ENCODE measurements around the gene STK38L. TPM values are rescaled to one million over a fixed set of nuclear protein-coding genes. Genes with fewer than 3 reads are reported as not detected.

STK38L gene
- total and polyA plus RNA-seq, 2 experiments from 2014 or later: 16.8 to 19.9 TPM

DNA sequence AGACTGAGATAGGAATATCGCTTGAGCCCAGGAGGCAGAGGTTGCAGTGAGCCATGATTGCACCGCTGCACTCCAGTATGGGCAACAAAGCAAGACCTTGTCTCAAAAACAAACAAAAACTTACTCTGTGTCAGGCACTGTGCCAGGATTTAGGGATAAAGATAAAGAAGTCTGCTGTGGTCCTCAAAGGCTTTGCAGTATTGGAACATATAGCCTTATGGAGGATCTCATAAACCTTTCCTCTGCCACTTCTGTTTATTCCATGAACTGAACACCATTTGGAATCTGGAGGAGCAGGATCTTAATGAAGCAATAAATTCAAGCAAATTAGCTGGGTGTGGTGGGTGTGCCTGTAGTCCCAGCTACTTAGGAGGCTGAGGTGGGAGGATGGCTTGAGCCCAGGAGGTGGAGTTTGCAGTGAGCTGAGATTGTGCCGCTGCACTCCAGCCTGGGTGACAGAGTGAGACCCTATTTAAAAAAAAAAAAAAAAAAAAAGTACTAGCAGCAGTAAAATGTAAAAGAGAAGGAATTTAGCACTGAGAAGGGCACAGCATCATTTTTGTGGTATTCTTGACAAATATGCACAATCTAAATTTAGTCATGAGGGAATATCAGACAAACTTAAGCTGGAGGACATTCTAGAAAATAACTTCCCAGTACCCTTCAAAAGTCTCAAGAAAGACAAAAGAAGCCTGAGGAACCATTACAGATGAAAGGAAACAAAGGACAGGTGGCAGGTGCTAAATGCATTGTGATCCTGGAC is 115.7 kb downstream of the STK38L start:
- Histone ChIP-seq H3K4me3 (no peak overlapping the region), H3K9me3 (ENCODE audit: low read depth) (no peaks in the 10 kb centered on the region), H4K20me1 (ENCODE audit: insufficient read depth) (no peaks in the 10 kb centered on the region), H3K9me2 (ENCODE audit: insufficient read depth) (no peaks in the 10 kb centered on the region), H2AFZ (no peak overlapping the region), H3K36me3 (ENCODE audit: low read depth) (no peaks in the 10 kb centered on the region), H3K27me3 (replicated peaks; ENCODE audit: insufficient read depth) (no peaks in the 10 kb centered on the region), H3K4me2 (ENCODE audit: unreplicated experiment) (peak overlapping the region; percentile 24), H3K9ac (no peak overlapping the region), H3K27ac (peak overlapping the region; percentile 68), H3K79me2 (ENCODE audit: insufficient read depth) (peaks cover 38% of the 10 kb centered on the region), H3K4me1 (ENCODE audit: insufficient read depth) (peaks cover 32% of the 10 kb centered on the region), H3F3A (ENCODE audit: insufficient read depth) (peaks cover 35% of the 10 kb centered on the region)
- DNase-seq: peak; percentile 40
- WGBS, 2 experiments (ENCODE audit: low coverage in 1 of 2, low lambda C conversion rate in 2 of 2, missing lambda C conversion rate in 2 of 2): 81 to 84% methylated on average over 3 of the region's 3 CpGs
- TF ChIP-seq EZH2 (IDR thresholded peaks at IDR 0.05; ENCODE audit: insufficient read depth, poor library complexity, severe bottlenecking): no peak
- no peak for TF ChIP-seq EZH2phosphoT487 (IDR thresholded peaks at IDR 0.05; ENCODE audit: insufficient read depth, low read depth)
- in situ Hi-C loops (cut with MboI): no loop called here

DNA sequence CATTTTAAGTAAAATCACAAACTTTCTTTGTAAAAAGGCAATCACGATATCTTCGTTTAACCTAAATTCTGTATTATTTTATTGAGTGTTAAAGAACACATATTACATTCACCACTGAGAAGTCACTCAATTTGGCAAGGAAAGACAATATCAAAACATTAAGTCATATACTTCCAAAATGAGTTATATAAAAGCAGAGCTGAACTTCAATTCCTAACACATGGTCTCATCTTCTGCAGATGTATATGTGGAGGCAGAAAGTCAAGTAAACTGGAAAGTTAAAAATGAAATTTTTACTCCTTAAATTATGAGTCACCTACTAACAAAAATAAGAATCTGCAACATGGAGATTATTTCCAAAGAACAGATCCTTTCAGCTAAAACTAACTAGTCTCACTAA is 117.3 kb downstream of the STK38L start:
- peak overlapping the region; percentile 45 for H3K9ac ChIP-seq
- H3K9me3 ChIP-seq (ENCODE audit: low read depth): no peaks in the 10 kb centered on the region
- peak overlapping the region; percentile 77 for H3K4me2 ChIP-seq (ENCODE audit: unreplicated experiment)
- peaks cover 36% of the 10 kb centered on the region for H3K4me1 ChIP-seq (ENCODE audit: insufficient read depth)
- peaks cover 35% of the 10 kb centered on the region for H3F3A ChIP-seq (ENCODE audit: insufficient read depth)
- TF ChIP-seq EZH2 (IDR thresholded peaks at IDR 0.05; ENCODE audit: insufficient read depth, poor library complexity, severe bottlenecking) (no peak), EZH2phosphoT487 (IDR thresholded peaks at IDR 0.05; ENCODE audit: insufficient read depth, low read depth) (no peak)
- H2AFZ ChIP-seq: peak overlapping the region; percentile 43
- H3K27ac ChIP-seq: peak overlapping the region; percentile 68
- H3K4me3 ChIP-seq: peak overlapping the region; percentile 36
- in situ Hi-C loops (cut with MboI): no loop called here
- H3K27me3 ChIP-seq (replicated peaks; ENCODE audit: insufficient read depth): no peaks in the 10 kb centered on the region
- peak; percentile 78 for DNase-seq
- no peaks in the 10 kb centered on the region for H3K36me3 ChIP-seq (ENCODE audit: low read depth)
- H3K9me2 ChIP-seq (ENCODE audit: insufficient read depth): no peaks in the 10 kb centered on the region
- no peaks in the 10 kb centered on the region for H4K20me1 ChIP-seq (ENCODE audit: insufficient read depth)
- 26 to 39% methylated on average over 2 of the region's 2 CpGs for WGBS, 2 experiments (ENCODE audit: low coverage in 1 of 2, low lambda C conversion rate in 2 of 2, missing lambda C conversion rate in 2 of 2)
- peaks cover 37% of the 10 kb centered on the region for H3K79me2 ChIP-seq (ENCODE audit: insufficient read depth)

DNA sequence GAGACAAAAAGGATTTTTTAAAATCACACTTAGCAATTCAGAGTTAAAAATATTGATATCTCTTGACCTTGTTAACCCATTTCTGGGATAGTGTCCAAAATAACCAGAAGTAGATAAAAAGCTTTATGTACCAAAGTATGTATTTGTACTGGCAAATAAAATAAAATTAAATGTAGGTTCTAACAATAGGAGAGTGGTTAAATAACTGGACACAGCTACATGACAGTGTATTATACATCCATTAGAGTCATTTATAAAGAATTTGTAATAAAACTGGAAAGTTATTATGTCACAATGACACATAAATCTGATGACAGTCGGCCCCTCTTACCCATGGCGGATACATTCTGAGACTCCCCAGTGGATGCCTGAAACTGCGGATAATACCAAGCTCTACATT is 122.5 kb downstream of the STK38L start:
- WGBS, 2 experiments (ENCODE audit: low coverage in 1 of 2, low lambda C conversion rate in 2 of 2, missing lambda C conversion rate in 2 of 2): 79 to 84% methylated on average over 3 of the region's 3 CpGs

GRCh38 chr12:27367078-27367477 is 123.0 kb downstream of the STK38L start:
- no peaks in the 10 kb centered on the region for H4K20me1 ChIP-seq (ENCODE audit: insufficient read depth)
- peaks cover 15% of the 10 kb centered on the region for H3F3A ChIP-seq (ENCODE audit: insufficient read depth)
- no peaks in the 10 kb centered on the region for H3K27me3 ChIP-seq (replicated peaks; ENCODE audit: insufficient read depth)
- no peak overlapping the region for H3K4me3 ChIP-seq
- H2AFZ ChIP-seq: no peak overlapping the region
- H3K9me2 ChIP-seq (ENCODE audit: insufficient read depth): no peaks in the 10 kb centered on the region
- no peaks in the 10 kb centered on the region for H3K9me3 ChIP-seq (ENCODE audit: low read depth)
- DNase-seq: peak; percentile 15
- 87% methylated on average over 6 of the region's 6 CpGs for WGBS, 2 experiments (ENCODE audit: low coverage in 1 of 2, low lambda C conversion rate in 2 of 2, missing lambda C conversion rate in 2 of 2)
- H3K27ac ChIP-seq: no peak overlapping the region
- H3K36me3 ChIP-seq (ENCODE audit: low read depth): no peaks in the 10 kb centered on the region
- in situ Hi-C loops (cut with MboI): no loop called here
- peaks cover 45% of the 10 kb centered on the region for H3K79me2 ChIP-seq (ENCODE audit: insufficient read depth)
- TF ChIP-seq EZH2phosphoT487 (IDR thresholded peaks at IDR 0.05; ENCODE audit: insufficient read depth, low read depth) (no peak), EZH2 (IDR thresholded peaks at IDR 0.05; ENCODE audit: insufficient read depth, poor library complexity, severe bottlenecking) (no peak)
- H3K4me1 ChIP-seq (ENCODE audit: insufficient read depth): peaks cover 18% of the 10 kb centered on the region
- no peak overlapping the region for H3K9ac ChIP-seq
- H3K4me2 ChIP-seq (ENCODE audit: unreplicated experiment): no peak overlapping the region

More for the DNA sequence above, 122.5 kb downstream of the STK38L start:
- H3K4me2 ChIP-seq (ENCODE audit: unreplicated experiment): no peak overlapping the region
- TF ChIP-seq EZH2phosphoT487 (IDR thresholded peaks at IDR 0.05; ENCODE audit: insufficient read depth, low read depth) (no peak), EZH2 (IDR thresholded peaks at IDR 0.05; ENCODE audit: insufficient read depth, poor library complexity, severe bottlenecking) (no peak)
- no peak overlapping the region for H3K4me3 ChIP-seq
- no peak overlapping the region for H3K9ac ChIP-seq
- no peaks in the 10 kb centered on the region for H3K36me3 ChIP-seq (ENCODE audit: low read depth)
- peak; percentile 33 for DNase-seq
- H3K9me3 ChIP-seq (ENCODE audit: low read depth): no peaks in the 10 kb centered on the region
- H3F3A ChIP-seq (ENCODE audit: insufficient read depth): peaks cover 19% of the 10 kb centered on the region
- H3K4me1 ChIP-seq (ENCODE audit: insufficient read depth): peaks cover 22% of the 10 kb centered on the region
- peaks cover 45% of the 10 kb centered on the region for H3K79me2 ChIP-seq (ENCODE audit: insufficient read depth)
- no peak overlapping the region for H2AFZ ChIP-seq
- no peak overlapping the region for H3K27ac ChIP-seq
- no peaks in the 10 kb centered on the region for H4K20me1 ChIP-seq (ENCODE audit: insufficient read depth)
- in situ Hi-C loops (cut with MboI): no loop called here
- no peaks in the 10 kb centered on the region for H3K27me3 ChIP-seq (replicated peaks; ENCODE audit: insufficient read depth)
- H3K9me2 ChIP-seq (ENCODE audit: insufficient read depth): no peaks in the 10 kb centered on the region

Other genes starting within 250 kb of the STK38L start
- 51.8 and 103 TPM in 2 replicates for gene TM7SF3, start 229.9 kb upstream of the STK38L start, total RNA-seq (2014; rRNA removed; shearing (Covaris generic))
- 55.8 and 58.4 TPM in 2 replicates for gene TM7SF3, start 229.9 kb upstream of the STK38L start, polyA plus RNA-seq (2016; fragmentation: Nextera tagmentation; extraction: Ambion mirVana)
- 47.7 and 55.0 TPM in 2 replicates for gene MED21, start 221.7 kb upstream of the STK38L start, total RNA-seq (2014; rRNA removed; shearing (Covaris generic))
- 46.3 and 49.6 TPM in 2 replicates for gene MED21, start 221.7 kb upstream of the STK38L start, polyA plus RNA-seq (2016; fragmentation: Nextera tagmentation; extraction: Ambion mirVana)
- gene C12orf71, start 161.7 kb upstream of the STK38L start, total RNA-seq (2014; rRNA removed; shearing (Covaris generic)): not detected in 2 replicates
- gene C12orf71, start 161.7 kb upstream of the STK38L start, polyA plus RNA-seq (2016; fragmentation: Nextera tagmentation; extraction: Ambion mirVana): not detected in 2 replicates
- 27.3 and 28.7 TPM in 2 replicates for gene BMAL2, start 88.5 kb downstream of the STK38L start, total RNA-seq (2014; rRNA removed; shearing (Covaris generic))
- 14.8 and 14.9 TPM in 2 replicates for gene BMAL2, start 88.5 kb downstream of the STK38L start, polyA plus RNA-seq (2016; fragmentation: Nextera tagmentation; extraction: Ambion mirVana)
- gene SMCO2, start 202.4 kb downstream of the STK38L start, total RNA-seq (2014; rRNA removed; shearing (Covaris generic)): not detected in 2 replicates
- gene SMCO2, start 202.4 kb downstream of the STK38L start, polyA plus RNA-seq (2016; fragmentation: Nextera tagmentation; extraction: Ambion mirVana): 0.18 TPM in 1 of 2 replicates, not detected in the other

Data from GM23248 (cell line).